AG04450 (cell line): Measurements from ENCODE around the gene DACH1. TPM values are rescaled to one million over a fixed set of nuclear protein-coding genes. Genes with fewer than 3 reads are reported as not detected.

Source experiments
- CTCF ChIA-PET: fragments of 300-600, 350-600 bp; formaldehyde crosslinking; extraction: SDS; loops from one replicate; lab custom pipeline; 2022; ENCODE audit warnings: antibody characterized with exemption, inconsistent platforms; lab: Charles Lee
- POLR2A ChIA-PET: fragments of 350-600 bp; formaldehyde crosslinking; extraction: SDS; loops from one replicate; lab custom pipeline; 2021; ENCODE audit warnings: antibody characterized with exemption, inconsistent platforms; lab: Yijun Ruan, JAX
- DNase-seq: peaks from one replicate; pipeline ENCODE4 v3.0.0-alpha.2; 2011; ENCODE audit warnings: low read depth, low spot score
- H3K27ac ChIP-seq: one replicate; pipeline ENCODE4 v1.5.1; 2012; ENCODE audit warnings: low read depth, low read length, control low read depth
- H3K27me3 ChIP-seq: one replicate; pipeline ENCODE4 v1.6.0; 2012; ENCODE audit warnings: low read length; ENCODE audit not compliant: control insufficient read depth, insufficient read depth
- H3K4me3 ChIP-seq: 2 replicates; pipeline ENCODE4 v1.5.1; 2011; ENCODE audit warnings: mild to moderate bottlenecking, low read depth, low read length, control low read depth
- H3K9me3 ChIP-seq: 2 replicates; pipeline ENCODE4 v1.5.1; 2012; ENCODE audit warnings: low read length; ENCODE audit not compliant: control insufficient read depth, insufficient read depth
- polyA plus RNA-seq: library from polyadenylated mRNA; depleted of rRNA; stranded (reverse); fragments of >200 nt; gene quantifications from 2 replicates; pipeline ENCODE4 v1.2.3, GENCODE V29; 2011
- TF ChIP-seq, protein P1 (sequence below): IDR thresholded peaks from 2 replicates; pipeline ENCODE4 v1.5.1; 2011; ENCODE audit warnings: low read depth, low read length, control low read depth, inconsistent platforms

DACH1 gene
- polyA plus RNA-seq, 1 experiment = 0.10 TPM

DNA sequence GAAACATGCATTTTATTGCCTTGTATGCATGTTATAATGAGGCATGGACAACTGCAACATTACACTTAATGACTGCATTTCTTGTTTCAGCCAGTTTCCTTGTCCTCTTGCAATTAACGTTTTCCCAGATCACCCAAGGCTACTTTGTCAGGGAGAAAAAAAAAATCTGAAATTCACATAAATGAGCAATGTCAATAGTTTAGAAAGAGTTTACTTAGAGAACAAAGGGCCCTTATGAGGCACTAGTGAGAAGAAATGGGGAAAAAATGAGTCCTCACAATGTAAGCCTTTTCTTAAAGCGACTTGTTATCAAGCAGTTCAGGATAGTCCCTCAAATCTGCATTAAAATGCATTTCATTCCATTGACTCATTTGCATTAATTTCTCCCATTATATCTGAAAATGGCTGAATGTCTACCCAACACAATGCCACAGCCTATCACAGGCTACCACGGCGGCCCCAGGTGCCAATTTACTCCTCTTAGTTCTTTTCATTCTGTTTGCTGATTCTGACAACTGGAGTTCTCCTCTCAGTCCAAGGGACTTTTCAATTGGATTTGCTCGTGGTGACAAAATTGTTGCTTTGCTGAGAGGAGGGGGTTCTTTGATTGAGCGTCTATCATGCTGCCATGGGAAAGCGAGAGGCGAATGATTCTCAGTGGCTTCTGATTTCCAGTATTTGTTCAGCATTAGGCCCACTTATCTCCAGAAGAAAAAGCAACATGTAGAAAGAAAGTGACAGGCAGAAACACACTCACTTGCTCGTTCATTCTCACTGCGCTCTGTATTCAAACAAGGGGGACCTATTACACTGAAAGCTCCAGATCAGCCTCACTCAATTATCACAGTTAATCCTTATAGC is 107.1 kb downstream of the DACH1 start:
- H3K9me3 ChIP-seq = no peaks in the 10 kb centered on the region
- H3K27me3 ChIP-seq = no peaks in the 10 kb centered on the region
- H3K4me3 ChIP-seq = no peak overlapping the region
- DNase-seq = no peak
- no peak overlapping the region for H3K27ac ChIP-seq
- ChIA-PET CTCF (no interaction called here), POLR2A (no interaction called here)
- TF ChIP-seq, protein P1, sequence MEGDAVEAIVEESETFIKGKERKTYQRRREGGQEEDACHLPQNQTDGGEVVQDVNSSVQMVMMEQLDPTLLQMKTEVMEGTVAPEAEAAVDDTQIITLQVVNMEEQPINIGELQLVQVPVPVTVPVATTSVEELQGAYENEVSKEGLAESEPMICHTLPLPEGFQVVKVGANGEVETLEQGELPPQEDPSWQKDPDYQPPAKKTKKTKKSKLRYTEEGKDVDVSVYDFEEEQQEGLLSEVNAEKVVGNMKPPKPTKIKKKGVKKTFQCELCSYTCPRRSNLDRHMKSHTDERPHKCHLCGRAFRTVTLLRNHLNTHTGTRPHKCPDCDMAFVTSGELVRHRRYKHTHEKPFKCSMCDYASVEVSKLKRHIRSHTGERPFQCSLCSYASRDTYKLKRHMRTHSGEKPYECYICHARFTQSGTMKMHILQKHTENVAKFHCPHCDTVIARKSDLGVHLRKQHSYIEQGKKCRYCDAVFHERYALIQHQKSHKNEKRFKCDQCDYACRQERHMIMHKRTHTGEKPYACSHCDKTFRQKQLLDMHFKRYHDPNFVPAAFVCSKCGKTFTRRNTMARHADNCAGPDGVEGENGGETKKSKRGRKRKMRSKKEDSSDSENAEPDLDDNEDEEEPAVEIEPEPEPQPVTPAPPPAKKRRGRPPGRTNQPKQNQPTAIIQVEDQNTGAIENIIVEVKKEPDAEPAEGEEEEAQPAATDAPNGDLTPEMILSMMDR = no peak

DNA sequence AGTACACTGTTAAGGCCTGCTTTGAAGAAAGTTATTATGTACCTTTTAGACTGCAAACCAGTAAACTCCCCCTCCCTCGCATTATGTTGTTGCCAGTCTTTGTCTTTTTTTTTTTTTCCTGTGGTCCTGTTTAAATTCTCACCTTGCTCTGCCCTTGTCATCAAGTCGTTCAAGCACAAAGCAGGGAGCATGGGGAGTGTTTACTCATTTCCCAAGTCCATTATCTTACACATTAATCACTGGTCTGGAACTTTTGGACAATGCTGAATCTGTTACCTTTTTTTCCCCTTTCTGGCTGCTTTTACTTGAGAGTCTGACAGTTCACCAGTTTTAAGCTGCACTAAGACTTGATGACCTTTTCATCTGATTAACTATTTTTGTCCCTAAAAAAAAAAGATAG is 108.2 kb downstream of the DACH1 start:
- POLR2A ChIA-PET = no interaction called here
- TF ChIP-seq, protein P1 = no peak
- Histone ChIP-seq H3K27me3 (no peaks in the 10 kb centered on the region), H3K27ac (no peak overlapping the region), H3K9me3 (no peaks in the 10 kb centered on the region), H3K4me3 (no peak overlapping the region)
- DNase-seq = no peak
- CTCF ChIA-PET = no interaction called here

- H3K9me3 ChIP-seq = no peaks in the 10 kb centered on the region
- no peak overlapping the region for H3K4me3 ChIP-seq
- no peak for DNase-seq
- ChIA-PET POLR2A (no interaction called here), CTCF (no interaction called here)
- TF ChIP-seq, protein P1 = no peak
- H3K27me3 ChIP-seq = no peaks in the 10 kb centered on the region
- H3K27ac ChIP-seq = no peak overlapping the region
Measured at GRCh38 chr13:71754407-71754974, 112.5 kb downstream of the DACH1 start.

DNA sequence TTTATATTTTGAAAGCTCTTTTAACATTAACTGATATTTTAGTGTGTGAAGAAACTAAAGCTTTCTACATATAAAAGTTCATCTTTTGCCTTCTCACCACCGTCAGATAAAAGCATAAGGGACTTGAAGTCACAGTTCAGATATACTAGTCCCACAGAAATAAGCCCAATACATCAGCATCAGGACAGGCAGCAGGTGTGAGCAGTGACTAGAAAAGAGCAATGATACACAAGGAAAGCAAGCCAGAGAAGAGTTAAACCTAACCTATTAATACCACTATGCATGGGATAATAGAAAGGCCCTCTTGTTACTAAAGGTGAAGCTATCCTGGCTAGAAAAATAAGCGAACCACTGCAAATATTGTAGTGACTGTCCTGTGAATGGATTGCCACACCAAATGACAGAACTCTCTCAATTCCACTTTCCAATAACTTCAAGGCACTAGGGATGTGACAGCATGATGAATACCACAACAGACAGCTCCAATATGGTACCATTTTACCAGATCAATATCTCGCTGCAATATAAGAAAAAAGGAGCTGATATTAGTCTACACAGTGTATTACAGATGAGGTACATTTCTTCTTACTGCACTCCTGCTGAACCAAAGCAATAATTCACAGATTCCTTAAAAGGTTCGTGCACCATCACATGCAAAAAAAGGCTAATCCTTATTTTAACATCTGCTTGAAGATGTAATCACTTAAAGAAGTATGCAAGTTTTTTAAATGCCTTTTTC is 114.1 kb downstream of the DACH1 start:
- POLR2A ChIA-PET = no interaction called here

More for the DNA sequence above, 114.1 kb downstream of the DACH1 start:
- Histone ChIP-seq H3K27ac (no peak overlapping the region), H3K4me3 (no peak overlapping the region), H3K9me3 (no peaks in the 10 kb centered on the region), H3K27me3 (no peaks in the 10 kb centered on the region)
- DNase-seq = no peak
- TF ChIP-seq, protein P1 = no peak
- CTCF ChIA-PET = no interaction called here
